ENCODE measurements around the gene TCTN3.
"Not testable (repeated sequence)": the region's sequence is repeated elsewhere in the genome, so short reads cannot be mapped to it uniquely, and the experiment has no call there.

TCTN3 gene

GRCh38 chr10:95739056-95739455 is 45.3 kb upstream of the TCTN3 start:
- ATAC-seq, result no peak
- no peak for TF ChIP-seq ZFP30 (CRISPR knock-in tag; IDR thresholded peaks at IDR 0.05)
- no peak for TF ChIP-seq POU6F1 (CRISPR knock-in tag; IDR thresholded peaks at IDR 0.05; ENCODE audit: borderline replicate concordance, low read depth)
- no peak for TF ChIP-seq TOX (CRISPR knock-in tag; IDR thresholded peaks at IDR 0.05; ENCODE audit: borderline replicate concordance)
- no peak for TF ChIP-seq TCF4 (CRISPR knock-in tag; IDR thresholded peaks at IDR 0.05; ENCODE audit: borderline replicate concordance)
- no peak for TF ChIP-seq GLIS3 (CRISPR knock-in tag; IDR thresholded peaks at IDR 0.05)
- no peak for TF ChIP-seq OSR1 (CRISPR knock-in tag; IDR thresholded peaks at IDR 0.05)
- no peak for TF ChIP-seq CSRNP3 (CRISPR knock-in tag; IDR thresholded peaks at IDR 0.05)
- no peak for TF ChIP-seq ESRRG (CRISPR knock-in tag; IDR thresholded peaks at IDR 0.05)
- no peak for TF ChIP-seq ZNF8 (CRISPR knock-in tag; IDR thresholded peaks at IDR 0.05)
- TF ChIP-seq RARB (CRISPR knock-in tag; IDR thresholded peaks at IDR 0.05), result no peak
- no peak for TF ChIP-seq TSHZ2 (CRISPR knock-in tag; IDR thresholded peaks at IDR 0.05)
- TF ChIP-seq ISL1 (CRISPR knock-in tag; IDR thresholded peaks at IDR 0.05), result no peak
- no peak for TF ChIP-seq ARNTL (CRISPR knock-in tag; IDR thresholded peaks at IDR 0.05; ENCODE audit: borderline replicate concordance, low read depth)
- no peak for TF ChIP-seq PATZ1 (CRISPR knock-in tag; IDR thresholded peaks at IDR 0.05; ENCODE audit: borderline replicate concordance)
- no peak for TF ChIP-seq BACH2 (CRISPR knock-in tag; IDR thresholded peaks at IDR 0.05; ENCODE audit: borderline replicate concordance)
- TF ChIP-seq CSDC2 (CRISPR knock-in tag; IDR thresholded peaks at IDR 0.05), result no peak
- no peak for TF ChIP-seq ZNF70 (CRISPR knock-in tag; IDR thresholded peaks at IDR 0.05)
- no peak for TF ChIP-seq ZNF565 (CRISPR knock-in tag; conservative IDR thresholded peaks at IDR 0.05; ENCODE audit: low read depth)
- TF ChIP-seq ZC3H10 (CRISPR knock-in tag; IDR thresholded peaks at IDR 0.05), result no peak

- ATAC-seq, result not testable (repeated sequence)
These were observed 39.2 kb upstream of the TCTN3 start for GRCh38 chr10:95732907-95733306.

- no peak for TF ChIP-seq PATZ1 (CRISPR knock-in tag; IDR thresholded peaks at IDR 0.05; ENCODE audit: borderline replicate concordance)
- no peak for TF ChIP-seq ZFP3 (CRISPR knock-in tag; IDR thresholded peaks at IDR 0.05)
- TF ChIP-seq SNAI2 (CRISPR knock-in tag; IDR thresholded peaks at IDR 0.05), result no peak
- TF ChIP-seq ARNTL (CRISPR knock-in tag; IDR thresholded peaks at IDR 0.05; ENCODE audit: borderline replicate concordance, low read depth), result no peak
- no peak for TF ChIP-seq ZC3H10 (CRISPR knock-in tag; IDR thresholded peaks at IDR 0.05)
- TF ChIP-seq POU6F1 (CRISPR knock-in tag; IDR thresholded peaks at IDR 0.05; ENCODE audit: borderline replicate concordance, low read depth), result no peak
- no peak for TF ChIP-seq ZFP30 (CRISPR knock-in tag; IDR thresholded peaks at IDR 0.05)
- no peak for TF ChIP-seq ZNF565 (CRISPR knock-in tag; conservative IDR thresholded peaks at IDR 0.05; ENCODE audit: low read depth)
- no peak for TF ChIP-seq OSR1 (CRISPR knock-in tag; IDR thresholded peaks at IDR 0.05)
- no peak for TF ChIP-seq ISL1 (CRISPR knock-in tag; IDR thresholded peaks at IDR 0.05)
- TF ChIP-seq BACH2 (CRISPR knock-in tag; IDR thresholded peaks at IDR 0.05; ENCODE audit: borderline replicate concordance), result no peak
- no peak for TF ChIP-seq PPARA (CRISPR knock-in tag; IDR thresholded peaks at IDR 0.05; ENCODE audit: borderline replicate concordance)
- TF ChIP-seq CSRNP3 (CRISPR knock-in tag; IDR thresholded peaks at IDR 0.05), result no peak
- no peak for TF ChIP-seq ESRRG (CRISPR knock-in tag; IDR thresholded peaks at IDR 0.05)
- no peak for TF ChIP-seq RARB (CRISPR knock-in tag; IDR thresholded peaks at IDR 0.05)
- TF ChIP-seq ZNF70 (CRISPR knock-in tag; IDR thresholded peaks at IDR 0.05), result no peak
- ATAC-seq, result no peak
These were observed 36.5 kb upstream of the TCTN3 start for GRCh38 chr10:95730233-95730632.

All from SK-N-SH treated with all-trans-retinoic acid at 6 μM for 48 hours (cell line).